Left forelimb (tissue), 1 donor: ENCODE results near the gene DOC2A.
"Not testable (repeated sequence)": the region's sequence is repeated elsewhere in the genome, so short reads cannot be mapped to it uniquely, and the experiment has no call there.

ENCODE experiments used
- DNase-seq: peaks from one replicate; pipeline ENCODE4 v3.0.0-alpha.2; 2018; ENCODE audit warnings: low spot score

Gene DOC2A

GRCh38 chr16:29973384-29974246, 37.2 kb downstream of the DOC2A start, which contains the start of gene TAOK2:
TAOK2 (plus strand) TSS chr16:29973868; CDS start chr16:29977773, 3,905 bp downstream.
- DNase-seq: peak; percentile 99

GRCh38 chr16:29972992-29973383, 37.8 kb downstream of the DOC2A start:
- no peak for DNase-seq

- no peak for DNase-seq
Observed at GRCh38 chr16:29972500-29972899, 38.3 kb downstream of the DOC2A start.

- DNase-seq: no peak
Observed at GRCh38 chr16:29971304-29971703, 39.5 kb downstream of the DOC2A start.

- DNase-seq: no peak
Observed at GRCh38 chr16:29968205-29968604, 42.6 kb downstream of the DOC2A start.

GRCh38 chr16:29963021-29963743, 47.6 kb downstream of the DOC2A start:
- DNase-seq: no peak

- DNase-seq: no peak
Observed at GRCh38 chr16:29962344-29962994, 48.4 kb downstream of the DOC2A start.

GRCh38 chr16:29961479-29962343, 49.1 kb downstream of the DOC2A start, which contains the start of gene TMEM219:
TMEM219 (plus strand) TSS chr16:29962079; CDS start chr16:29963144, 1,065 bp downstream.
- peak; percentile 96 for DNase-seq

GRCh38 chr16:29961127-29961478, 49.7 kb downstream of the DOC2A start:
- DNase-seq: no peak

GRCh38 chr16:29959821-29960220, 51.0 kb downstream of the DOC2A start:
- DNase-seq: not testable (repeated sequence)

GRCh38 chr16:29959293-29959692, 51.5 kb downstream of the DOC2A start:
- DNase-seq: no peak

GRCh38 chr16:29958756-29959155, 52.1 kb downstream of the DOC2A start:
- no peak for DNase-seq
